Panc1 (cell line): ENCODE measurements around the gene PPP2R5A. TPM values are rescaled to one million over a fixed set of nuclear protein-coding genes. Genes with fewer than 3 reads are reported as not detected.

Experiments
- ATAC-seq: fragments of 200-7000 bp; cut with Tn5 transposase; 2 replicates; pipeline ENCODE4 v1.9.1; 2020; ENCODE audit warnings: mild to moderate bottlenecking, moderate library complexity
- BruUV-seq: library from RNA; stranded (reverse); fragments of 400-500 nt; replicated peaks from 2 replicates; lab custom pipeline; 2021; lab: Mats Ljungman, UMichigan
- CTCF ChIA-PET: fragments of 300-600 bp; sonication (Branson Sonifier 250); formaldehyde crosslinking; loops from one replicate; lab custom pipeline; 2022; ENCODE audit warnings: antibody characterized with exemption; lab: Charles Lee
- POLR2A ChIA-PET: fragments of 300-600 bp; sonication (Branson Sonifier 250); formaldehyde crosslinking; loops from one replicate; lab custom pipeline; 2022; ENCODE audit warnings: antibody characterized with exemption; lab: Charles Lee
- DNase-seq: peaks from one replicate; pipeline ENCODE4 v3.0.0-alpha.2; 2010; ENCODE audit warnings: low read depth, low spot score
- H3K27ac ChIP-seq: 2 replicates; pipeline ENCODE4 v1.5.1; 2011; ENCODE audit warnings: mild to moderate bottlenecking, low read length, inconsistent platforms
- H3K27me3 ChIP-seq: fragments of 200-500 bp; sonication (Bioruptor generic); 2 replicates; pipeline ENCODE4 v1.6.0; 2014; ENCODE audit warnings: low read length, inconsistent platforms; ENCODE audit not compliant: control insufficient read depth, insufficient read depth
- H3K36me3 ChIP-seq: fragments of 200-500 bp; sonication (Bioruptor generic); 2 replicates; pipeline ENCODE4 v1.5.1; 2014; ENCODE audit warnings: inconsistent platforms, mild to moderate bottlenecking, low read length, moderate library complexity; ENCODE audit not compliant: control insufficient read depth, insufficient read depth
- H3K4me1 ChIP-seq: 2 replicates; pipeline ENCODE4 v1.5.1; 2011; ENCODE audit warnings: inconsistent platforms, mild to moderate bottlenecking, low read length, moderate library complexity; ENCODE audit not compliant: control insufficient read depth, insufficient read depth
- H3K4me3 ChIP-seq, 2 experiments: 2 replicates each; pipeline ENCODE4 v1.5.1; 2011 to 2012; ENCODE audit warnings: low read depth in 2 of 2, low read length in 2 of 2, mild to moderate bottlenecking in 2 of 2, inconsistent platforms in 1 of 2, moderate library complexity in 1 of 2
- H3K9me3 ChIP-seq: fragments of 200-500 bp; sonication (Bioruptor generic); 2 replicates; pipeline ENCODE4 v1.5.1; 2014; ENCODE audit warnings: low read depth, mild to moderate bottlenecking, inconsistent platforms, low read length, moderate library complexity; ENCODE audit not compliant: control insufficient read depth, insufficient read depth
- CTCF ChIP-seq: fragments of 450-650 bp; IDR thresholded peaks from 2 replicates; pipeline ENCODE4 v1.5.1; 2017; ENCODE audit warnings: mild to moderate bottlenecking
- POLR2AphosphoS5 ChIP-seq: IDR thresholded peaks from 2 replicates; pipeline ENCODE4 v1.6.1; 2012; ENCODE audit warnings: mild to moderate bottlenecking, low read depth, low read length, moderate library complexity
- REST ChIP-seq, 2 experiments: IDR thresholded peaks; 2 replicates each; pipeline ENCODE4 v1.6.1; 2011 to 2012; ENCODE audit warnings: low read depth in 2 of 2, control low read depth in 1 of 2, low read length in 1 of 2, mild to moderate bottlenecking in 1 of 2, moderate library complexity in 1 of 2; ENCODE audit not compliant: insufficient read depth in 1 of 2
- SIN3A ChIP-seq: IDR thresholded peaks from 2 replicates; pipeline ENCODE4 v1.6.1; 2012; ENCODE audit warnings: low read depth, mild to moderate bottlenecking, low read length, moderate library complexity, borderline replicate concordance; ENCODE audit not compliant: insufficient read depth
- TCF7L2 ChIP-seq: IDR thresholded peaks from 2 replicates; pipeline ENCODE4 v1.6.1; 2011; ENCODE audit warnings: mild to moderate bottlenecking, low read depth, low read length, inconsistent platforms
- in situ Hi-C: cut with HindIII; loops from 2 replicates; pipeline ENCODE4 v1.10.0; 2016; ENCODE audit warnings: low sequenced_read_pairs, low pct_unique_long_range_greater_than_20kb
- intact Hi-C: fragments of 100-400 bp; cut with micrococcal nuclease; formaldehyde crosslinking; loops from one replicate; pipeline ENCODE4 v1.10.0; 2022; ENCODE audit not compliant: unreplicated experiment
- total RNA-seq: library from RNA; stranded (reverse); gene quantifications from one replicate; pipeline ENCODE4 v1.2.1, GENCODE V29; 2021; ENCODE audit not compliant: unreplicated experiment

The PPP2R5A gene
- total RNA-seq, 1 experiment from 2014 or later: 44.3 TPM

- no peaks in the 10 kb centered on the region for H3K27me3 ChIP-seq
- no peak for DNase-seq
- intact Hi-C loops (no loop called here), in situ Hi-C loops (no loop called here)
- H3K27ac ChIP-seq: no peak overlapping the region
- no TSS peak for BruUV-seq
- TF ChIP-seq REST (IDR thresholded peaks at IDR 0.05; ENCODE audit: insufficient read depth in 1 of 2, low read depth in 2 of 2, low read length in 1 of 2) (no peak), CTCF (no peak), SIN3A (no peak), POLR2AphosphoS5 (no peak), TCF7L2 (no peak)
- POLR2A ChIA-PET: no interaction called here
- peaks cover 14% of the 10 kb centered on the region for H3K36me3 ChIP-seq
- ATAC-seq: no peak
- H3K9me3 ChIP-seq: no peaks in the 10 kb centered on the region
- no peak overlapping the region for H3K4me3 ChIP-seq
- H3K4me1 ChIP-seq: no peaks in the 10 kb centered on the region
- CTCF ChIA-PET: no interaction called here
These were observed 68.0 kb downstream of the PPP2R5A start for GRCh38 chr1:212353181-212353580.

- DNase-seq (no peak), ATAC-seq (no peak)
- H3K27me3 ChIP-seq: no peaks in the 10 kb centered on the region
- CTCF ChIA-PET: no interaction called here
- no peak for TF ChIP-seq REST (IDR thresholded peaks at IDR 0.05; ENCODE audit: insufficient read depth in 1 of 2, low read depth in 2 of 2, low read length in 1 of 2)
- no peak for TF ChIP-seq POLR2AphosphoS5
- TF ChIP-seq CTCF: no peak
- no peak for TF ChIP-seq SIN3A
- no peak for TF ChIP-seq TCF7L2
- H3K9me3 ChIP-seq: no peaks in the 10 kb centered on the region
- no peak overlapping the region for H3K27ac ChIP-seq
- H3K4me3 ChIP-seq: no peak overlapping the region
- BruUV-seq: no TSS peak
- in situ Hi-C loops (no loop called here), intact Hi-C loops (no loop called here)
- POLR2A ChIA-PET: no interaction called here
- peaks cover 15% of the 10 kb centered on the region for H3K36me3 ChIP-seq
- no peaks in the 10 kb centered on the region for H3K4me1 ChIP-seq
These were observed 69.3 kb downstream of the PPP2R5A start for GRCh38 chr1:212354464-212354863.
